ENCODE measurements around the gene SUGCT. TPM values are rescaled to one million over a fixed set of nuclear protein-coding genes. Genes with fewer than 3 reads are reported as not detected.

Gene SUGCT
- total and polyA plus RNA-seq, 12 donors, result 8.4 to 96.4 (median 25.5) TPM

DNA sequence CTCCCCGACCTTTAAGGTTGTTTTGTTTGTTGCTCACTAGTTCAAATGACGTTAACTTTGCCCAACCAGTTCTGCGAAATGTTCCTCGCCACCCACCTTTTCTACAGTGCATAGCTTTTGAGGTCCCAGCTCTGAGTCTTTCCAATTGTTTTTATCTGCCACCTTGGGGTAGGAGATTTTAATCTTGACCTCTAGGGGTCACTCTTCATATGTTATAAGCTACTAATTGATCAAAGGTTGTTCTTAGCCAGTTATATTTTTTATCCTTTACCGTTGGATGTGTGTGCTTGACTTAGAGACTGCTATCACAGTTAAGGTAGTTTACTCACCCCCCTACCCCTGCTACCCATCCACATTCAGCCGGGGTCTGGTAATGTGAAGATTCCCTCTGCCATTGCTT, 372.4 kb downstream of the SUGCT start:
- intact Hi-C loops (cut with DNase I), result no loop called here
- no peak for DNase-seq
- no peak for TF ChIP-seq POLR2A (IDR thresholded peaks at IDR 0.05)
- TF ChIP-seq, protein P1, sequence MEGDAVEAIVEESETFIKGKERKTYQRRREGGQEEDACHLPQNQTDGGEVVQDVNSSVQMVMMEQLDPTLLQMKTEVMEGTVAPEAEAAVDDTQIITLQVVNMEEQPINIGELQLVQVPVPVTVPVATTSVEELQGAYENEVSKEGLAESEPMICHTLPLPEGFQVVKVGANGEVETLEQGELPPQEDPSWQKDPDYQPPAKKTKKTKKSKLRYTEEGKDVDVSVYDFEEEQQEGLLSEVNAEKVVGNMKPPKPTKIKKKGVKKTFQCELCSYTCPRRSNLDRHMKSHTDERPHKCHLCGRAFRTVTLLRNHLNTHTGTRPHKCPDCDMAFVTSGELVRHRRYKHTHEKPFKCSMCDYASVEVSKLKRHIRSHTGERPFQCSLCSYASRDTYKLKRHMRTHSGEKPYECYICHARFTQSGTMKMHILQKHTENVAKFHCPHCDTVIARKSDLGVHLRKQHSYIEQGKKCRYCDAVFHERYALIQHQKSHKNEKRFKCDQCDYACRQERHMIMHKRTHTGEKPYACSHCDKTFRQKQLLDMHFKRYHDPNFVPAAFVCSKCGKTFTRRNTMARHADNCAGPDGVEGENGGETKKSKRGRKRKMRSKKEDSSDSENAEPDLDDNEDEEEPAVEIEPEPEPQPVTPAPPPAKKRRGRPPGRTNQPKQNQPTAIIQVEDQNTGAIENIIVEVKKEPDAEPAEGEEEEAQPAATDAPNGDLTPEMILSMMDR (IDR thresholded peaks at IDR 0.05), result peak in 4 of 6 experiments; percentile 11 to 34 (median 18)
- no peak overlapping the region for H3K27ac ChIP-seq
- no peaks in the 10 kb centered on the region for H3K9me3 ChIP-seq (replicated peaks in 1 of 3)
- WGBS, 4 donors, result 75 to 80% (median 77%) methylated on average over 6 of the region's 6 CpGs
- H3K4me1 ChIP-seq (replicated peaks in 1 of 2), result no peaks in the 10 kb centered on the region
- no peaks in the 10 kb centered on the region for H3K36me3 ChIP-seq (replicated peaks in 1 of 2)
- no peak overlapping the region for H3K4me3 ChIP-seq
- H3K27me3 ChIP-seq, result no peaks in the 10 kb centered on the region

DNA sequence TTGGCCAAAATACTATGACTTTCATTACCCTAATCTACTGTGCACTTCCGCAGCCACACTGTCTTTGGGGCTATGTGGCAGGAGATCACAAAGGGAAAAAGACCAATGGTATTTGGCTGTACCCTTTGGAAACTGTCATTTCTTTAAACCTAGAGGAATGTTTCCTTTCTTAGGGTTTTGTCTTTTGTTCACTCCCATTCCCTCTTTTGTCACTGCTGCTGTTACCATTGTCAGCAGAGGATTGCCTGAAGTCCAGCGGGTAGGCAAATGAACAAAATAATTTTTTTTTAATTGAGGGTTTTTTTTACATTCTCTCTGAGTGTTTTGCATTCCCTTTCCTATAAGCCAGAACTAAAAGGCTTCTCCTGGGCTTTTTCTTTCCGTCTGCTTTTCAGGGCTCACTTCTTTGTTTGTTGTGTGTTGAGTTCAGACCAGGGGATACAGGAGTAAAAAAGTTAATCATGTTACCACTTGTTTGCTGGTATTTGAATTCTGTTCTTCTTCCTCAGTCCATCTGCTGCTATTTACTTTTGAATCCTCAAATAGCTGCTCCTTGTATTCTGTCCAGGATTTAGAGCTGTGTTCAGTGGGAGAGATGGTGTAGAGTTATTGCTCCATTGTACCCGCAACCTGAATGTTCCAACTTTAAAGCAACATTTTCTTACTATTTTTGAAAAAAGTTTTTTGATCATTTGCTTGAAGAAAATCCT, 374.6 kb downstream of the SUGCT start:
- H3K4me3 ChIP-seq, result no peak overlapping the region
- H3K27ac ChIP-seq, result no peak overlapping the region
- no peaks in the 10 kb centered on the region for H3K36me3 ChIP-seq (replicated peaks in 1 of 2)
- no peaks in the 10 kb centered on the region for H3K9me3 ChIP-seq (replicated peaks in 1 of 3)
- WGBS, 4 donors, result 91 to 94% (median 93%) methylated on average over 4 of the region's 4 CpGs
- H3K27me3 ChIP-seq, result no peaks in the 10 kb centered on the region
- intact Hi-C loops (cut with DNase I), result no loop called here
- TF ChIP-seq POLR2A (IDR thresholded peaks at IDR 0.05), result no peak
- TF ChIP-seq, protein P1 (IDR thresholded peaks at IDR 0.05), result no peak
- no peaks in the 10 kb centered on the region for H3K4me1 ChIP-seq (replicated peaks in 1 of 2)
- no peak for DNase-seq

DNA sequence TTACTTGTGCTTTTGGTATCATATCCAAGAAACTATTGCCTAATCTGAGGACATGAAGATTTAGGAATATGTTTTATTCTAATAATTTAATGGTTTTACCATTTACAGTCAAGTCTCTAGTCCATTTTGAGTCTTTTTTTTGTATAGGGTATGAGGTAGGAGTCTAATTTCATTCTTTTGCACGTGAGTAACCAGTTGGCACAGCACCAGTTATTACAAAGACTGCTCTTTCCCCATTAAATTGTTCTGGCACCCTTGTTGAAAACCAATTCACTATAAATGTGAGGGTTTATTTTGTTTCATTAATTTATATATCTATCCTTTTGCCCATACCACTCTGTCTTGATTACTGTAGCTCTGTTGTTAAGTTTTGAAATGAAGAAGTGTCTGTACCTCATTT, 381.6 kb downstream of the SUGCT start:
- 38 to 58% (median 49%) methylated on average over 1 of the region's 1 CpG for WGBS, 4 donors
- intact Hi-C loops (cut with DNase I), result no loop called here

DNA sequence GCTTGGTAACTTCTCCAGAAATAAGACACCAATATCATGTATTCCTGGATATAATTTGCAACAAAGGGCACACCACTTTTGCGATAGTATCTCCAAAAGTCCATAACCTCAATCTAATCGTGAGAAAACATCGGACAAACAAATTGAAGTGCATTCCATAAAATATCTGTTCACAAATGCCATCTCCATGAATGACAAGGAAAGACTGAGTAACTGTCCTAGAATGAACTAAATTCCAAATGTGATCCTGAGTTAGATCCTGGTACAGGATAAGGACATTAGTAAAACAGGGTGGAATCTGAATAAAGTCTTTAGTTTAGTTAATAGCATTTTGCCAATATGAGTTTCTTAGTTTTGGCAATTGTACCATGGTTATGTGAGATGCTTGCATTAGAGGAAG, 384.2 kb downstream of the SUGCT start:
- H3K4me3 ChIP-seq, result no peak overlapping the region
- TF ChIP-seq POLR2A (IDR thresholded peaks at IDR 0.05), result no peak
- TF ChIP-seq, protein P1 (IDR thresholded peaks at IDR 0.05), result no peak
- 93 to 97% (median 95%) methylated on average over 3 of the region's 3 CpGs for WGBS, 4 donors
- H3K9me3 ChIP-seq (replicated peaks in 1 of 3), result no peaks in the 10 kb centered on the region
- no peak for DNase-seq
- no peaks in the 10 kb centered on the region for H3K4me1 ChIP-seq (replicated peaks in 1 of 2)
- H3K36me3 ChIP-seq (replicated peaks in 1 of 2), result no peaks in the 10 kb centered on the region
- no peaks in the 10 kb centered on the region for H3K27me3 ChIP-seq
- no peak overlapping the region for H3K27ac ChIP-seq
- intact Hi-C loops (cut with DNase I), result no loop called here

More for the DNA sequence above, 381.6 kb downstream of the SUGCT start:
- Histone ChIP-seq H3K27me3 (no peaks in the 10 kb centered on the region), H3K4me1 (replicated peaks in 1 of 2) (no peaks in the 10 kb centered on the region), H3K27ac (no peak overlapping the region), H3K4me3 (no peak overlapping the region), H3K36me3 (replicated peaks in 1 of 2) (no peaks in the 10 kb centered on the region), H3K9me3 (replicated peaks in 1 of 3) (no peaks in the 10 kb centered on the region)
- TF ChIP-seq, protein P1 (IDR thresholded peaks at IDR 0.05), result no peak
- TF ChIP-seq POLR2A (IDR thresholded peaks at IDR 0.05), result no peak
- no peak for DNase-seq
